VCaP (cell line): ENCODE data around the gene ARID1B.
A peak's percentile ranks its signal among the peaks of the same experiment; 100 is the strongest.
"Not testable (repeated sequence)": the region's sequence is repeated elsewhere in the genome, so short reads cannot be mapped to it uniquely, and the experiment has no call there.

Experiments used
- H3K27ac ChIP-seq: fragments of 450-650 bp; 2 replicates; pipeline ENCODE4 v1.5.1; 2017
- CTCF ChIP-seq: fragments of 450-650 bp; conservative IDR thresholded peaks from 2 replicates; pipeline ENCODE4 v1.5.1; 2017; ENCODE audit warnings: mild to moderate bottlenecking, moderate library complexity

The ARID1B gene

DNA sequence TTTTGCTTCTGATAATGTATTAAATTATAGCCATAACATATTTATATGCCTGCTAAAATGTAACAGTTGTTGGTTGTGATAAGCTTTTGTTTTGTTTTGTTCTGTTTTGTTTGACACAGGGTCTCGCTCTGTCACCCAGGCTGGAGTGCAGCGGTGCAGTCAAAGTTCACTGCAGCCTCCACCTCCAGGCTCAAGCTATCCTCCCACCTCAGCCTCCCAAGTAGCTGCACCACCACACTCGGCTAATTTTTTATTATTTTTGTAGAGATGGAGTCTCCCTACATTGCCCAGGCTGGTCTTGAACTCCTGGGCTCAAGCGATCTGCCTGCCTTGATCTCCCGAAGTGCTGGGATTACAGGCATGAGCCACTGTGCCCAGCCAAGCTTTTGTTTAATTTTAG is 157.8 kb downstream of the ARID1B start:
- peak overlapping the region; percentile 98 for H3K27ac ChIP-seq

GRCh38 chr6:156938143-156938542 is 161.0 kb downstream of the ARID1B start:
- peak overlapping the region; percentile 98; the same call in 1 of the 2 replicates for H3K27ac ChIP-seq
- no peak for TF ChIP-seq CTCF

More for the DNA sequence above, 157.8 kb downstream of the ARID1B start:
- TF ChIP-seq CTCF: no peak

GRCh38 chr6:156940221-156940620 is 163.0 kb downstream of the ARID1B start:
- no peak for TF ChIP-seq CTCF

DNA sequence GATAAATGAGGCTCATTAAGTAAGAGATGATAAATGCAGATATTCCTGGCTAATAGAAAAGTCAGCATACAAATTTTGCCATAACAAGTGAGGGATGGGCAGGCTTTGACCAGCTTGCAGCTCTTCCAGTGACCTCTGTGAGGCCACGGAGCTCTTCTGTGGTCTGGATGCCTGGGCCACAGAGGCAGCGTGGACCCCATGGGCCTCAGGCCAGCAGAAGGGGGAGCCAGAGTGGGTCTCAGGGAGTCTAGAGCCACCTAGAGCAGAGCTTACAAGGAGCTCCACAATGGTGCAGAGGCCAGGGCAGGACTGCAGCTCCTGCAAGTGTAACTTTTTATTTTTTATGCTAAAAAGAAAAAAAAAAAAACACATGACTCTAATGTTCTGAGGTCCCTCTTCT is 165.1 kb downstream of the ARID1B start:
- TF ChIP-seq CTCF: no peak
- H3K27ac ChIP-seq: peak overlapping the region; percentile 58

More at GRCh38 chr6:156940221-156940620, 163.0 kb downstream of the ARID1B start:
- peak overlapping the region; percentile 58 for H3K27ac ChIP-seq

DNA sequence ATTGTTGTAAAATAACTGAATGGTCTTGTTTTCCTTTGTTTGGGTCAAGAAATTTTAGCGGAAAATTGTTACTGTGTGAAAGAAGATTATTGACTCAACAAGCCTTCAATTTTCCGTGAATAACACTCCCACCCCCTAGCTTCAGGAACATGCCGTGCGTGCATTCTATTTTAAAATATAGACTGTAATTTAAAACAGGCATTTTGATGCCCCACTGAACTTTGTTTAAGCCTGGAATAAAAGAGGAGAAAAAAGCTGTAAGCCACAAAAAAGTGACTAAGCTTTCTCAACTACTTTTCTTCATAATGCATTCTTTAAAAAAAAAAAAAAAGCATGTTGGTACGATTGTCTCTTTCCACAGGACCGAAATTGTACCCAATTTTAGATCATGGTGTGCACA is 166.0 kb downstream of the ARID1B start:
- H3K27ac ChIP-seq: peak overlapping the region; percentile 58
- no peak for TF ChIP-seq CTCF

GRCh38 chr6:156943816-156944215 is 166.6 kb downstream of the ARID1B start:
- no peak for TF ChIP-seq CTCF
- H3K27ac ChIP-seq: no peak overlapping the region

- no peak for TF ChIP-seq CTCF
- H3K27ac ChIP-seq: no peak overlapping the region
Measured at GRCh38 chr6:156944412-156944811, 167.2 kb downstream of the ARID1B start.

DNA sequence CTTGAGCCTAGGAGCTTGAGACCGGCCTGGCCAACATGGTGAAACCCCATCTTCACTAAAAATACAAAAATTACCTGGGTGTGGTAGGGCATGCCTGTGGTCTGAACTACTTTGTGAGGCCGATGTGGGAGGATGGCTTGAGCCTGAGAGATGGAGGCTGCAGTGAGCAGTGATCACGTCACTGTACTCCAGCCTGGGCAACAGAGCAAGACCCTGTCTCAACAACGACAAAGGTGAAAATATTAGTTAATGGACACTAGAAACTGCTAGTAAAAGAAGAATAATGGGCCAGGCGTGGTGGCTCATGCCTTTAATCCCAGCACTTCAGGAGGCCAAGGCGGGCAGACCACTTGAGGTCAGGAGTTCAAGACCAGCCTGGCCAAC is 168.6 kb downstream of the ARID1B start:
- not testable (repeated sequence) for H3K27ac ChIP-seq
